K562 (cell line): ENCODE results near the gene CCNYL1. TPM values are rescaled to one million over a fixed set of nuclear protein-coding genes. Genes with fewer than 3 reads are reported as not detected.

Experiments
- ATF4 ChIP-seq: fragments of 450-650 bp; formaldehyde crosslinking; IDR thresholded peaks from 2 replicates; pipeline ENCODE4 v1.4.0; 2022; ENCODE audit warnings: mild to moderate bottlenecking, moderate library complexity
- HOXB6 ChIP-seq: fragments of 250-450 bp; sonication (Bioruptor Pico); IDR thresholded peaks from 2 replicates; pipeline ENCODE4 v1.5.1; 2022; ENCODE audit warnings: mild to moderate bottlenecking, borderline replicate concordance
- JUND ChIP-seq, 2 experiments: IDR thresholded peaks; 2 replicates in 1 of 2; 3 replicates in 1 of 2; pipeline ENCODE4 v1.6.1; 2011; ENCODE audit warnings: borderline replicate concordance in 2 of 2, low read depth in 2 of 2, low read length in 2 of 2, improper control_type of control experiment in 1 of 2, missing biosample characterization in 1 of 2, missing genetic modification characterization in 1 of 2, missing genetic modification reagents in 1 of 2
- MAZ ChIP-seq, 2 experiments: fragments of 450-650 bp in 1 of 2; sonication (generic) in 1 of 2; formaldehyde crosslinking; IDR thresholded peaks in 1 of 2; conservative IDR thresholded peaks in 1 of 2; 2 replicates each; pipeline versions ENCODE4 v1.4.0 to v1.5.0; 2020; ENCODE audit warnings: mild to moderate bottlenecking in 1 of 2, missing genetic modification reagents in 1 of 2
- MLLT1 ChIP-seq, 2 experiments: fragments of 450-650 bp; IDR thresholded peaks; 2 replicates each; pipeline ENCODE4 v1.6.1; 2016
- NRF1 ChIP-seq, 2 experiments: fragments of 450-650 bp; IDR thresholded peaks in 1 of 2; conservative IDR thresholded peaks in 1 of 2; 2 replicates each; pipeline ENCODE4 v1.6.1; 2014; ENCODE audit warnings: mild to moderate bottlenecking in 2 of 2
- PHF21A ChIP-seq: fragments of 450-650 bp; IDR thresholded peaks from 2 replicates; pipeline ENCODE4 v1.6.1; 2017; ENCODE audit warnings: low read depth, borderline replicate concordance
- PHF8 ChIP-seq: fragments of 200-600 bp; sonication (generic); IDR thresholded peaks from 2 replicates; pipeline ENCODE4 v1.6.1; 2012; ENCODE audit warnings: mixed run types, mild to moderate bottlenecking, inconsistent platforms, low read length, moderate library complexity, borderline replicate concordance
- RUNX1 ChIP-seq: sonication (generic); IDR thresholded peaks from 2 replicates; pipeline ENCODE4 v1.6.1; 2016; ENCODE audit warnings: antibody characterized with exemption, low read depth
- SMAD2 ChIP-seq: fragments of 150-350 bp; IDR thresholded peaks from 2 replicates; pipeline ENCODE4 v1.6.1; 2014; ENCODE audit warnings: low read depth, mild to moderate bottlenecking, low read length
- STAG1 ChIP-seq: sonication (generic); formaldehyde crosslinking; IDR thresholded peaks from 2 replicates; pipeline ENCODE4 v1.5.0; 2020; ENCODE audit warnings: missing genetic modification reagents, borderline replicate concordance
- ZBTB5 ChIP-seq: fragments of 450-650 bp; IDR thresholded peaks from 2 replicates; pipeline ENCODE4 v1.6.1; 2017; ENCODE audit warnings: antibody characterized with exemption
- ZC3H8 ChIP-seq: fragments of 450-650 bp; IDR thresholded peaks from 2 replicates; pipeline ENCODE4 v1.6.1; 2017
- ZNF75A ChIP-seq: fragments of 450-650 bp; formaldehyde crosslinking; IDR thresholded peaks from 2 replicates; pipeline ENCODE4 v1.4.0; 2020; ENCODE audit warnings: mild to moderate bottlenecking
- polyA plus RNA-seq, 8 experiments: library from polyadenylated mRNA; depleted of rRNA in 4 of 8; stranded (reverse) in 5 of 8; unstranded in 3 of 8; fragments of >200 nt; fragmentation: Nextera tagmentation in 2 of 8; fragmentation: Illumina TruSeq in 1 of 8; extraction: Ambion mirVana in 2 of 8; extraction: Trizol in 1 of 8; gene quantifications; 2 replicates each; pipeline versions ENCODE4 v1.2.1 to v1.2.3, GENCODE V29; 2011 to 2014; ENCODE audit warnings: inconsistent platforms in 1 of 8, missing spikeins in 1 of 8
- total RNA-seq, 7 experiments: library from RNA; depleted of rRNA in 6 of 7; stranded (reverse); fragments of >200 nt in 6 of 7; fragmentation: Illumina TruSeq in 2 of 7; extraction: Trizol in 2 of 7; gene quantifications; 2 replicates each; pipeline versions ENCODE4 v1.2.1 to v1.2.3, GENCODE V29; 2011 to 2021; ENCODE audit warnings: low replicate concordance in 1 of 7
- TF ChIP-seq, protein P1 (sequence below): sonication (generic); formaldehyde crosslinking; IDR thresholded peaks from 2 replicates; pipeline ENCODE4 v1.8.0; 2022; ENCODE audit warnings: missing genetic modification reagents, mild to moderate bottlenecking, borderline replicate concordance

Gene CCNYL1
- total and polyA plus RNA-seq, 9 of the 15 experiments (the other 6 are each of a cell fraction or from before 2014, with no cell fraction given), result 1.9 to 7.5 (median 4.7) TPM

DNA sequence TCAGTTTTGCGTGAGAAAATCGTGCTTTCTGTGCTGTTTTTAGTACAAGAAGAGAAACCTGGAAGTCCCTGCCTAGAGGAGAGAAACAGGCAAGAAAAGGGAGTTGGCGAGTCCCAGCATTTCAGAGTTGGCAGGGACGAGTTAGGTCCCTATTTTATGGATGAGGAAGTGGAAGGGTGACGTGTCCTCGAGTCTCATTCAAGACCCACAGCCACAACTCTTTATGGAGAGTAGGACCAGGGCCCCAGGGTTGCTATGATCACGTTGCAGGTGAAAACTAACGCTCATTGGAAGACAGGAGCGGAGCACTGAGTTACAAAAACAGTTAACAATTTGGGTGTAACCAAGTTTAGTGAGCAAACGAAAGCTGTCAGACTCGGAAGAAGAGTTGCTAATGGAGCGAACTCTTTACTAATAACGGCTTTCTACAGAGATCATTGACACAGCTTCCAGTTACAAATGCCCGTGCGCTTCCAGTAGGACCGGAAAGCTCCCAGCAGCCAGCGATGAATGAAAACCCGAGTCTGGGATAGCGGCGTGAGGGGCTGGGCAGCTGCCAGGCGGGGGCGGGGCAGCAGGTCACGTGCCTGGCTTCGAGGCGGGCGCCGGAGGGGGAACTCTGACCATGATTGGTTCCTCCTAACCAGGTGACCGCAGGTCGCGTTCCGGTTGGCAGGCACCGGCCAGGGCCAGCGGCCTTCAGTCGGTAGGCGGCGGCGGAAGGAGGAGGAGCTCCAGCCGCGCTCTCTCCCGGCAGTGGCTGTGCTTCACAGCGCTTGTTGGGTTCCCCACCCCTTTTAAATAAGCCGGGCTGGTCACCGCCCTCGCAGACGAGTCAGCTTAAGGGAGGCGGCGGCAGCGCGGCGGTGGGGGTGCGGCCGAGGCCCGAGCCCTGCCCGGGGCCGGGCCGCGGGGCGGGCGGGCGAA is at the start of gene CCNYL1 (continued):
- TF ChIP-seq STAG1 (CRISPR knock-in tag), result no peak
- no peak for TF ChIP-seq ZBTB5
- TF ChIP-seq JUND (IDR thresholded peaks at IDR 0.05; ENCODE audit: borderline replicate concordance, low read depth, low read length), result no peak
- TF ChIP-seq JUND (tag; IDR thresholded peaks at IDR 0.05; ENCODE audit: borderline replicate concordance, low read depth, low read length), result no peak
- TF ChIP-seq PHF8, result peak; percentile 43; the same call in 1 of the 2 replicates
- no peak for TF ChIP-seq SMAD2
- peak; percentile 57 to 68 for TF ChIP-seq NRF1 (conservative IDR thresholded peaks at IDR 0.05 in 1 of 2, IDR thresholded peaks at IDR 0.05 in 1 of 2)
- peak; percentile 14 to 54; a peak in 3 of 4 replicates for TF ChIP-seq MAZ (CRISPR knock-in tag; conservative IDR thresholded peaks at IDR 0.05 in 1 of 2, IDR thresholded peaks at IDR 0.05 in 1 of 2)
- TF ChIP-seq MLLT1 (IDR thresholded peaks at IDR 0.05), result no peak
- no peak for TF ChIP-seq ATF4 (CRISPR knock-in tag)
- no peak for TF ChIP-seq ZC3H8
- no peak for TF ChIP-seq HOXB6
- TF ChIP-seq RUNX1, result no peak
- no peak for TF ChIP-seq PHF21A
- TF ChIP-seq, protein P1, sequence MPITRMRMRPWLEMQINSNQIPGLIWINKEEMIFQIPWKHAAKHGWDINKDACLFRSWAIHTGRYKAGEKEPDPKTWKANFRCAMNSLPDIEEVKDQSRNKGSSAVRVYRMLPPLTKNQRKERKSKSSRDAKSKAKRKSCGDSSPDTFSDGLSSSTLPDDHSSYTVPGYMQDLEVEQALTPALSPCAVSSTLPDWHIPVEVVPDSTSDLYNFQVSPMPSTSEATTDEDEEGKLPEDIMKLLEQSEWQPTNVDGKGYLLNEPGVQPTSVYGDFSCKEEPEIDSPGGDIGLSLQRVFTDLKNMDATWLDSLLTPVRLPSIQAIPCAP (CRISPR knock-in tag), result no peak
- TF ChIP-seq ZNF75A, result no peak
